ENCODE measurements around the gene DESI2.

DESI2 gene

GRCh38 chr1:244652623-244653438 is at the start of gene DESI2:
TSS of gene DESI2 (plus strand) at chr1:244653126. CDS start at chr1:244653314, 188 bp downstream.
- peak; percentile 94 for DNase-seq

GRCh38 chr1:244603498-244603897 is 49.4 kb upstream of the DESI2 start:
- DNase-seq, result no peak

DNA sequence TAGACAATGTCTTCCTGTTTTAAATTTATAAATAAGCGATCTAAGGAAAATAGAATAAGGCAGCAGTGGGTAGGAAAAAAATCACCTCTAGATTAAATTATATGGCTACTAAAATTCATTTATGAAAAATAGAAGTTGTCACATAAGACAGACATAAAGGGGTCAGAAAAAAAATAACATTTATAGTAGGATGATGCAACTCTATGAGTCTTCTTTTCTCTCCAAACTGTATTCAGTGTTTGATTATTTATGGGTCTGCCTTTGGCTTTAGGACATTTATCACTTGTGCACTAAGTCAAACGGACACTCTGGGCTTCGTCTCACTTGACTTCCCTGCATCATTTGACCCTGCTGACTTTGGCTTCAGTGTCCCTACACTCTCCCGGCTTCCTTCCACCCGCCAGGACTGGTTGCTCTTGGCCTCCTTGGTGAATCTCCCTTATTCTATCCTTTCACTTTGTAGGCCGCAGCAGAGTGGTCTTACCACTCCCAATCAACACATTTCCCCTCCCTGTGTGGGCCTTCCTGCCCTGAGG is 47.0 kb upstream of the DESI2 start:
- no peak for DNase-seq

DNA sequence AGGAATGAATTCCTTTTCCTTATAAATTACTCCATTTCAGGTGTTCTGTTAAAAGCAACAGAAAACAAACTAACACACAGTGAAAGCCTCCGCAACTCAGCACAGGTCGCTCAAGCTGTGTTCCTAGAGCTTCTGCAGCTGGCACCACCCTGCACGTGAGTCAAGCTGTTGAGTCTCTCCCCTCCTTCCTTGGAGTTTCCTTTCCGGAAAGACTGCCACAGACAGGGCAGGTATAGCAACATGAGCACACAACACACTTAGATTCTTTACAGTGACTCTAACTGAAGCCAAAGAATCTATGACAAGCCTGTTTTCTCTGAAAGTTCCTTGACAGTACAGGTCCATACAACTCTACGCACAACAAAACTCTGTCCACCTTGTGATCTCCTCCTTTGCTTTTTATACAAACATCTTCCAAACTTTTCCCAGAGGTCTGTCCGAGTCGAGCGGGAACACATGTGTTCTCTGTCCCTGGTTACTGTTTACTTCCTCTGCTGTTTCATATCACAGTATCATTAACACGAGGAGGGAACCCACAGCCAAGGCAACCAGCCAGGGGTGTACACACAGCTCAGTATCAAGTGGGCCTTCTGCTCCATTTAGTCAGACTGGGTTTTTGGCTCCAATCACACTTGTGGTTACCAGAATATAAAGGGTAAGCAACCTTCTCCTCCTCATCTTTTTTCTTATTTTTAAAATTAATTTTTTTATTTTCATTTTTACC is 38.7 kb upstream of the DESI2 start:
- DNase-seq, result no peak

DNA sequence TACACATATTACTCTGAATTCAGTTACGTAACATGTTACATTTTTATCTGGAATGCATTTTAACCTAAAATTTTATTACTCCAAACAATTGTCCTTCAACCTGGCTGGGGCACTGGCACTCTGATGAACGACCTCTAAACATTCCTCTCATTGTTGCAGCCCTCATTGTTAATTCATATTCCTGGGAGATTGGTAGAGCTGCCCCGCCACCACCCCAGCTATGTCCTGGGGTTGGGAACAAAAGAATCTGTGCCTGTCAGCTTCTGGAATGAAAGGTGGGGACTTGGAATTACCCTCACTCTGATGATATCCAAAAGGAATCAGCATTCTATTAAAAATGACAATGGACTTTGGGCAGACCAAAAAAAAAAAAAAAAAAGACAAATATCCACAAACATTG is 38.0 kb upstream of the DESI2 start:
- no peak for DNase-seq

- DNase-seq, result no peak
Observed at GRCh38 chr1:244615301-244615700, 37.6 kb upstream of the DESI2 start.

- DNase-seq, result no peak
Observed at GRCh38 chr1:244626709-244627108, 26.2 kb upstream of the DESI2 start.

GRCh38 chr1:244628789-244629188 is 24.1 kb upstream of the DESI2 start:
- DNase-seq, result no peak

GRCh38 chr1:244633140-244633539 is 19.8 kb upstream of the DESI2 start:
- DNase-seq, result no peak

DNA sequence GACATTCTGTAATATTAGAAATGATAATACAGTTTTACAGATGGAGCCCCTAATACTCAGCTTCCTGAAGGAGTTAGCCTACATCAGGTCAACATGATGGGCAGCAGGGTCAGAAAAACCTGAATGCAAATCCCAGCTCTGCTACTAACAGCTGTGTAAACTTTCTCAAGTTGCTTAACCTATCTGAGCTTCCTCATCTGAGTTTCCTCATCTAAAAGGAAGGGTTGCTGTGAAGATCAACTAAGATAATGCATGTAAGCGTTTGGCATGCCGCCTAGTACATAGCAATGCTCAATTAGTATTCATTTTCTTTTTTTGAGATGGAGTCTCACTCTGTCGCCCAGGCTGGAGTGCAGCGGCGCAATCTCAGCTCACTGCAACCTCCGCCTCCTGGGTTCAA is 18.4 kb upstream of the DESI2 start:
- DNase-seq, result no peak

DNA sequence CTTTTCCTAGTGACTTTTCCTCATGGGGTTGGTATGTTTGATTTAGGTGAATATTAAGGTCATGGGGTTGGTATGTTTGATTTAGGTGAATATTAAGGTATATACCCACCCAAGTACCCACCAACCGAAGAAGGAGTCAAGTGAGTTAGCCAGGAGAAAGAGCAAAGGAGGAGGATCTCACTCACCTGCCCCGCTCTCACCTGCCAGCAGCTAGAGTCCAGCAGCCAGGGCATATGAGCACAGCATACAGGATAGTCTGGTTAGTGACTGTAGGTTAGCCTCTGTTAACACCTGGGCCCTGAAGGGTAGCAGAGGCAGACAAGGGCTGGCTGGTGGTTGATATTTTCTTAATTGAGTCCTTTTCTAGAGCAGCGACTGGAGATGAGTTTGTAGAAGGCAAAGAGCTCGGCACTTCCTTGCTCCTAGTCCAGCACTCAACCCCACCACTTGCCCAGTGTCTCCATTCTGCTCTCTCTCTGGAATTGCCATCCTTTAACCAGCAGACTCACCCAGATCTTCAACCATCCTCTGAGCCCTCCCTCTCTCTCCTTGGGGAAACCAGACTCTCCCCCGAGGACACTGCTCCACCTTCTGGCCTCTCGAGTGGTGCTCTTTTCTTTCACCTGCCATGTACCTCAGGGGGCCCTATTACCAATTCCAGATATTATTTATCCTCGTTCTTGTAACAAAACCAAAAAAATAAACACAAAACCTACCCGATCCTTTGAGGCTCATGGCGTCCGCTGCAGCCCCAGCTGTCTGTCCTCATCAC is 16.3 kb upstream of the DESI2 start:
- no peak for DNase-seq

GRCh38 chr1:244639561-244639960 is 13.4 kb upstream of the DESI2 start:
- DNase-seq, result no peak

DNA sequence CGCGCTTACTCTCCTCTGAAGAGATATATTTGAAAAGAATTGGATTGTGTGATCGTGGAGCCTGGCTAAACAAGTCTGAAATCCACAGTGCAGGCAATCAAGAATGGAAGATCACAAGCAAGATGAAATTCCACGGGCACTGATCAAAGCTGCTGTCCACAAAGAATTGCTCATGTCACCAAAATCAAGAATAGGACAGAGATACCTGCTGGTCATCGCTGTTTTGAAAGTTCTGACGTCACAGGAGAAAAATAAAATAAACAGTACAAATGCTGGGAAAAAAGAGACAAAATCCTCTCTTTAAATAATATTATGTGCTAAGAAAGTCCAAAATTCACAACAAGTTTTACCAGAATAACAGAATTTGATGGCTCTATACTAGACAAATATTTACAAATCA is 12.0 kb upstream of the DESI2 start:
- DNase-seq, result no peak

GRCh38 chr1:244642526-244642925 is 10.4 kb upstream of the DESI2 start:
- no peak for DNase-seq

GRCh38 chr1:244642988-244643387 is 9.9 kb upstream of the DESI2 start:
- no peak for DNase-seq

DNA sequence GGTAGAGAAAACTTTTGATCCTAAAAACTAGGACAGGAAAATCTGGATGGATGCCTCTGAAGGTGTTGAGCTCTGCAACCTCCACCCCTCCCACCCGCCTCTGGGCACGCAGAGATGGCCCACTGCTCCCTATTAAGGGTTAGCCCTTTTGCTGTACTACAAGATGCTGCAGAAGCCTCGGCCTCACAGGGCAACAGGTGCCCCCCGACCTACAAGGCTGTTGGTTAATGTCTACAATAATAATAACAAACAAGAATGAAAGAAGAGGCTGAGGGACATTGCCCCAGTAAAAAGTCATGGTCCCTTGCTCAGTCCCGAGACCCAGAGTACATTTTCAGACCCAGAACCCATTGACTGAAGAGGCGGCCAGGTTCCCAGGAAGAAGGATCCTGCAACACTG is 7.5 kb upstream of the DESI2 start:
- DNase-seq, result no peak

GRCh38 chr1:244645890-244646289 is 7.0 kb upstream of the DESI2 start:
- no peak for DNase-seq

DNA sequence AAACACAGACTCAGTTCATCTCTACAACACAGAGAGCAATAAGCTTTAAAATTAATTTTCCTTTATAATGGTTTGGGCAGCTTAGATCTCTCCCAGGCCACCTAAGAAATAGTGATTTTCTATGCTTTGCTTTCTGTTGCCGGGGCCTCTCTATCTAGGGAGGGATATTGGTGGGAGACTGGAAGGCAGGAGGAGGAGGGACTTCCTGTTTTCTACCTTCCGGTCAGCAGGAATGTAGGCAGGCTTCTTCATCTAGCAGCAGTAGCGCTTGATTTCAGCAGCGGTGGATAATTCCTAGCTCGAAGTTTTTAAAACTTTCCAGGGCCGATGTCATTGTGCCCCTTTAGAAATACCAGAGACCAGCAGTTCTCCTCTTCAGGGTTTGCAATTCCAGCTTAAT is 5.1 kb upstream of the DESI2 start:
- DNase-seq, result no peak

DNA sequence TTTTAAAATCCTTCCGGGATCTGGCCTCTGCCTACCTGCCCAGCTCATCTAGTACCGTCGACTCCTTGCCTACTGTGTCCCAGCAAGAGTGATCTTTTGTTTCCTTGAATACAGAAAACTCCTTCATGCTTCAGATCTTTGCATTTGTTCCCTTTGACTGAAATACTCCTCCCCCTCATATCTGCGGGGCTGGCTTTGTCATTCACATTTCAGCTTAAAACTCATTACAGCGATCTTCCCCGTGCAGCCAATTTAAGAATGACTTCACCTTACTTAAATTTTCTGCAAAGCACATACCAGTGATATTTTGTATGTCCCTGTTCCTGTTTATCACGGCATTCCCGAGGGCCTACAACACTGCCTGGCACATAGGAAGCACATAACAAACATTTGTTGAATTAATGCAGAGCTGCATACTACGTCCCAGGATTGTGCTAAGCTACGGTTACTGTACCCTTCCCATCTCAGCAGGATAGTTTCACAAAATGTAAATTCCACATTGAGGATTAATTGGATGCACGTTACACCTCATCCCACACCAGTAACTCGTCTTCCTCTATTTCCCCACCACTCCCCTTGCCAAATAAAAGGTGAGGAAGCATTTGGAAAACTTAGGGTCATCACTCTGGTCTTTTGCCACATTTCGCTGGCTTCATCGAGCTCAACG is 837 bp upstream of the DESI2 start:
- no peak for DNase-seq

DNA sequence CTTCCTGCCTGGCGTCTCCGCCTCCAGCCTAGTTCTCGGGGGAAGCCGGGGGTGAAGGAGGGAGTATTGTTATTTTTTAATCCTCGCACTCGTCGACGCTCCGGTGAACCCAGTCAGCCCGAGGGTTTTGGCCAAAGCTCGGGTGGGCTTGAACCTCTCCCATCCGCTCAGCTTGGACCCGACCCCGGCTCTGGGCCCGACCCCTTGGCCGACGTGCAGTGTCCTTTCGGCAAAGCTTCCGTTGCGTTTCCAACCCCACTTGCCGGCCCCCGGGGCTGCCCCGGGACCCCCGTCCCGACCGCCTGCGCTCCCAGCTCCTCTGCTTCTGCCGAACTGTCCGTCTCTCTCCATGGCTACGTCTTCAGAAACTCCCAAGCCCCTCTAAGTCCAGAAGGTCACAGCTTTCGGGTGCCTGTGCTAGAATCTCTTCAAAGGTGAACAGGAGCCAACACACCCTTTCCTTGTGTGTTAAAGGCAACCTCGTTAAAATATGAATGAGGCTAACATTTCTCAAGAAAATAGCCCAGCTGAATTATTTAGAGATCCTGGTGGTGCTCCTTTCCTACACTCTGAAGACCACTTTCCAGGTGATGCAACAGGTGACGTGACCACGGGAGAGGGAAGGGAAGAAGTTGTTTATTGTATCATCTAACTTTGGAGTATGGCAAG is 647 bp downstream of the DESI2 start:
- DNase-seq, result no peak

GRCh38 chr1:244654108-244655038 is 1.4 kb downstream of the DESI2 start:
- no peak for DNase-seq
